AG04449 (cell line): ENCODE measurements around the gene ZNF69.
A peak's percentile ranks its signal among the peaks of the same experiment; 100 is the strongest.
"Not testable (repeated sequence)": the region's sequence is repeated elsewhere in the genome, so short reads cannot be mapped to it uniquely, and the experiment has no call there.

Experiments
- CTCF ChIA-PET: fragments of 350-600 bp; formaldehyde crosslinking; extraction: SDS; loops from one replicate; lab custom pipeline; 2021; ENCODE audit warnings: antibody characterized with exemption; lab: Yijun Ruan, JAX
- POLR2A ChIA-PET: fragments of 400-600, 350-600 bp; formaldehyde crosslinking; extraction: SDS; loops from one replicate; lab custom pipeline; 2020; ENCODE audit warnings: antibody characterized with exemption, inconsistent platforms; lab: Yijun Ruan, JAX
- DNase-seq: peaks from one replicate; pipeline ENCODE4 v3.0.0-alpha.2; 2010; ENCODE audit warnings: low read depth, low spot score
- H3K4me3 ChIP-seq: 2 replicates; pipeline ENCODE4 v1.5.1; 2011; ENCODE audit warnings: low read depth, mild to moderate bottlenecking, control low read depth, low read length
- CTCF ChIP-seq: IDR thresholded peaks from one replicate; pipeline ENCODE4 v1.5.1; 2011; ENCODE audit warnings: mild to moderate bottlenecking, moderate library complexity, low read length, control low read depth, inconsistent platforms; ENCODE audit not compliant: insufficient read depth; ENCODE audit errors: missing control alignments

ZNF69 gene

GRCh38 chr19:11887234-11887610 is 360 bp upstream of the ZNF69 start:
- no peak for TF ChIP-seq CTCF
- CTCF ChIA-PET: interaction anchor here (0.7 to 2.4 kb wide), 4 partner anchors 36 to 148 kb away, joined by 3 to 6 read pairs (median 4); no protein-coding TSS in a partner anchor
- POLR2A ChIA-PET: no interaction called here
- H3K4me3 ChIP-seq: peak overlapping the region; percentile 86
- no peak for DNase-seq

GRCh38 chr19:11889901-11890300 is 2.3 kb downstream of the ZNF69 start:
- H3K4me3 ChIP-seq, POLR2A ChIA-PET, DNase-seq, CTCF ChIA-PET: not testable (repeated sequence)

GRCh38 chr19:11890634-11891033 is 3.1 kb downstream of the ZNF69 start:
- H3K4me3 ChIP-seq: no peak overlapping the region
- TF ChIP-seq CTCF: no peak
- ChIA-PET CTCF (interaction anchor here (1.3 to 2.7 kb wide), 2 partner anchors 33 to 98 kb away, joined by 3 to 13 read pairs; no protein-coding TSS in a partner anchor), POLR2A (no interaction called here)
- no peak for DNase-seq

- ChIA-PET CTCF (no interaction called here), POLR2A (no interaction called here)
- TF ChIP-seq CTCF: no peak
- no peak overlapping the region for H3K4me3 ChIP-seq
- no peak for DNase-seq
These were observed 7.3 kb downstream of the ZNF69 start for GRCh38 chr19:11894851-11895250.

- H3K4me3 ChIP-seq: no peak overlapping the region
- no peak for TF ChIP-seq CTCF
- POLR2A ChIA-PET: no interaction called here
- CTCF ChIA-PET: interaction anchor here (0.6 kb wide), 1 partner anchor 22 kb away, joined by 4 read pairs; no protein-coding TSS in a partner anchor
- no peak for DNase-seq
These were observed 14.6 kb downstream of the ZNF69 start for GRCh38 chr19:11902228-11902627.

GRCh38 chr19:11905928-11906327 is 18.3 kb downstream of the ZNF69 start:
- TF ChIP-seq CTCF: no peak
- no peak for DNase-seq
- POLR2A ChIA-PET: no interaction called here
- no peak overlapping the region for H3K4me3 ChIP-seq
- CTCF ChIA-PET: no interaction called here

- CTCF ChIA-PET: interaction anchor here (1.4 kb wide), 1 partner anchor 12 kb away, joined by 7 read pairs; no protein-coding TSS in a partner anchor
- H3K4me3 ChIP-seq, POLR2A ChIA-PET, DNase-seq: not testable (repeated sequence)
These were observed 24.4 kb downstream of the ZNF69 start for GRCh38 chr19:11911937-11912336.

- DNase-seq, POLR2A ChIA-PET, H3K4me3 ChIP-seq: not testable (repeated sequence)
- CTCF ChIA-PET: interaction anchor here (2.7 kb wide), 1 partner anchor 9 kb away, joined by 15 read pairs; the partner anchor contains the start of gene ZNF700
These were observed 27.0 kb downstream of the ZNF69 start for GRCh38 chr19:11914417-11915051.
